Dedifferentiated amniotic fluid mesenchymal stem cell (primary cell): ENCODE data around the gene CLDN15.
"Not testable (repeated sequence)": the region's sequence is repeated elsewhere in the genome, so short reads cannot be mapped to it uniquely, and the experiment has no call there.

ENCODE experiments used
- DNase-seq: peaks from one replicate; pipeline ENCODE4 v3.0.0-alpha.2; 2016; ENCODE audit errors: extremely low spot score

CLDN15 gene

GRCh38 chr7:101222275-101222830, 15.2 kb downstream of the CLDN15 start:
- no peak for DNase-seq

- DNase-seq, result no peak
Measured at GRCh38 chr7:101220295-101220694, 17.3 kb downstream of the CLDN15 start.

GRCh38 chr7:101218236-101219125, 19.1 kb downstream of the CLDN15 start:
- DNase-seq, result no peak

- DNase-seq, result peak; percentile 99
Measured at GRCh38 chr7:101217388-101218235, 20.0 kb downstream of the CLDN15 start, which contains the start of the genes PLOD3 and ZNHIT1. Gene PLOD3 (minus strand): TSS chr7:101217581. CDS start chr7:101217274, 307 bp downstream. Gene ZNHIT1 (plus strand): TSS chr7:101218165. CDS start chr7:101218196, 31 bp downstream.

- DNase-seq, result no peak
Measured at GRCh38 chr7:101216860-101217387, 20.7 kb downstream of the CLDN15 start.

- DNase-seq, result no peak
Measured at GRCh38 chr7:101216001-101216859, 21.4 kb downstream of the CLDN15 start.

DNA sequence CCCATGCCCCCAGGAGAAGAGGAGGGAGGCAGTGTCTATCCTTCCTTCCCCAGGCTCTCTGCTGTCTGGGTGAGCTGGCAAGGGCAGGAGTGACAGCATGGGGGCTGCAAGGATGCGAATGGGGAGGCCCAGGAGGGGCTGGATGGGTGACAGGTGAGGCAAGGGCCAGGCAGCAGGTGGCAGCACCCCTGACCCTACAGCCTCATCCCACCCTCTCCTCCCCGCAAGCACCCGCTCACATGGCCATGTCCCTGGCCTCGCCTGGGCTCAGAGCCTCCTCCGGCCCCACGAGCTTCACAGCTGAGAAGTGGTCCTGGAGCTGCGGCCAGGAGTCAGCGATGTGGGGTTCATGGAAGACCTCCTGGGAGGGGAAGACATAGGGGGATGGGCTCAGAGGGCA, 25.6 kb downstream of the CLDN15 start:
- DNase-seq, result no peak

DNA sequence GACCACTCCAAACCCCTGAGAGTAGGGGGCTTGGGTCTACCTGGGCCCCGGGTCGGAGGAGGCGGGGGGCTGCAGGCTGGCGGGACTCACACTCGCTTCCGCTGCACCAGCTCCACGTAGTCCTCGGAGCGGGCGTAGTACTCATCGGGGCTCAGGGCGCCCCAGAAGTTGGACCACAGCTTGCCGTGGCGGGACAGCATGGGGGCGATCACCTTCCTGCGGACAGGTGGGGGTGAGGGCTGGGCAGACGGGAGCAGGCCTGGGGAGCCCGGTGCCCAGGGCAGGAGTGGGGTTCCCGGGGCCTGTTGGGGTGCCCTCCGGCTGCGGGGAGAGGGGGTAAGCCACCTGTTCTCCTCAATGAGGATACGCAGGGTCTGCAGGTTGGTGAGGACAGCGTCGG, 26.1 kb downstream of the CLDN15 start:
- no peak for DNase-seq

DNA sequence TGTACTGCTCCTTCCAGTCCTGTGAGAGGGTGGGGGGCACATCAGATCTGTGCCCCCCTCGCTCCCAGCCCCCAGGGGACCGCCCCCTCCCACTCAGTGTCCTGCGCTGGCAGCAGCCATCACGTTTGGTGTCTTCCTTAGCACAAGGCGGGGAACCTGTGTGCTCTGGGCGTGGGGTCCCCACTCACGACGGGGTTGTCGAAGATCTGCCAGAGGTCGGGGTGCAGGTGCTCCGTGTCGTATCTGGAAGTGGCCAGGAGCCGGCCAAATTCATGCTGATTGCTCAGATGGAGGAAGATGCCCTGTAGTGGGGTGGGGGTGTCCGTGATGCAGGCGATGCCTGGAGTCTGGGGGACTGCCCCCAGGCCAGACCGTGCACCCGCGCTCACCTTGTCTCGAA, 27.5 kb downstream of the CLDN15 start:
- DNase-seq, result no peak

DNA sequence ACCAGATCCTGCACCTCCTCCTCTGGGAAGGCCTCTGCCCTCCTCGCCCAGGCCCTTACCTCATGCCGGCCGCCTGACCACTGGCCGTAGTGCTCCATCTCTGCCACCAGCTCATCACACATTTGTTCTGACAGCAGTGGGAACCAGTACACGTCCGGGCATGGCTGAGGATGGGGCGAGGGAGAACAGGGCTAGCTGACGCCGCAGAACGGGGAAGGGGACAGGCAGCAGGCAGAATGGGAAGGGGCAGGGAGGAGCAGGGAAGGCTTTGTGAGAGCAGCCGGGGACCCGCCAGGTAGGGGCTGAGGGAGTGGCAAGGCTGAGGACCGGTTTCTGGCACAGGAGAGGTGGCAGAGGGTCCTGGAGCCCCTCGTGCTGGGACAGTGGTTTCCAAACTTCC, 28.8 kb downstream of the CLDN15 start:
- no peak for DNase-seq

DNA sequence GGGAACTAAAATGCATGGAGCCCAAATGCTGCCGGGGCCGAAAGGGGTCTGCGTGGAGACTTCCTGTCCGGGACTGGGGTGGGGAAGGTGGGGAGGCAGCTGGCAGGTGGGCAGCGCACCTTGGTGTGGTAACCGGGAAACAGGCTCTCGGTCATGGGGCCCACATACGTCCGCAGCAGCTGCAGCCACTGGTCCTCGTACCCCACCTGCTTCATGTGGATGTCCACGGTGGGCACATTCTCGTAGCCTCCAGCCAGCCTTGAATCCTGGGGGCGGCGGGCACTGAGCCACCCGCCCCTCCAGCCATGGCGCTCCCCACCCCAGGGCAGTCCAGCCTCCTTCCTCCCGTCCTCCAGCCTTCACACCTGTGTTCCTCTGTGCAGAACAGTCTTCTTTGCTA, 30.1 kb downstream of the CLDN15 start:
- DNase-seq, result no peak

- no peak for DNase-seq
Measured at GRCh38 chr7:101206665-101207042, 30.9 kb downstream of the CLDN15 start.

- no peak for DNase-seq
Measured at GRCh38 chr7:101205901-101206664, 31.5 kb downstream of the CLDN15 start.

- DNase-seq, result not testable (repeated sequence)
Measured at GRCh38 chr7:101203740-101204738, 33.6 kb downstream of the CLDN15 start.

DNA sequence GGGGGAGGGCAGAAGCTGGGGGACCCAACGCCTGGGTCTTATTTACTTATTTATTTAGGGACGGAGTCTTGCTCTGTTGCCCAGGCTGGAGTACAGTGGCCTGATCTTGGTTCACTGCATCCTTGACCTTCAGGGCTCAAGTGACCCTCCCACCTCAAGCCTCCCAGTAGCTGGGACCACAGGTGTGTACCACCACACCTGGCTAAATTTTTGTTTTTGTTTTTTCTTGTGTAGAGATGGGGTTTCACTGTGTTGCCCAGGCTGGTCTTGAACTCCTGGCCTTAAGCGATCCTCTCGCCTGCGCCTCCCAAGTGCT, 35.0 kb downstream of the CLDN15 start:
- DNase-seq, result no peak

GRCh38 chr7:101201695-101202602, 35.7 kb downstream of the CLDN15 start:
- DNase-seq, result no peak

GRCh38 chr7:101200862-101201599, 36.6 kb downstream of the CLDN15 start, which contains the start of gene MOGAT3:
Gene MOGAT3 (minus strand): TSS chr7:101201036. CDS start chr7:101200854, 182 bp downstream.
- DNase-seq, result no peak
